Peyer's patch (tissue), 4 donors: ENCODE data around the gene ABCB9. TPM values are rescaled to one million over a fixed set of nuclear protein-coding genes. Genes with fewer than 3 reads are reported as not detected.

Experiments
- DNase-seq, 3 donors: peaks; one replicate each; pipeline ENCODE4 v3.0.0-alpha.2; 2017 to 2019
- H3K27ac ChIP-seq, 4 donors: fragments of 200-600 bp; sonication (generic); one replicate each; pipeline ENCODE4 v1.5.1; 2016 to 2019
- H3K27me3 ChIP-seq, 2 donors: fragments of 200-600 bp; sonication (generic); one replicate each; pipeline ENCODE4 v1.5.1; 2019
- H3K36me3 ChIP-seq, 3 donors: fragments of 200-600 bp; sonication (generic); one replicate each; pipeline ENCODE4 v1.5.1; 2016 to 2019
- H3K4me1 ChIP-seq, 4 donors: fragments of 200-600 bp; sonication (generic); one replicate each; pipeline ENCODE4 v1.5.1; 2016 to 2019
- H3K4me3 ChIP-seq, 4 donors: fragments of 200-600 bp; sonication (generic); 1 replicate in 3 of 4; 2 replicates in 1 of 4; pipeline ENCODE4 v1.5.1; 2016 to 2019; ENCODE audit warnings: mild to moderate bottlenecking in 1 of 4
- H3K9me3 ChIP-seq, 4 donors: fragments of 200-600 bp; sonication (generic); one replicate each; pipeline ENCODE4 v1.5.1; 2016 to 2019; ENCODE audit warnings: mild to moderate bottlenecking in 1 of 4
- POLR2A ChIP-seq, 2 donors: fragments of 450-650 bp; IDR thresholded peaks; one replicate each; pipeline ENCODE4 v1.5.1; 2017; ENCODE audit warnings: antibody characterized with exemption in 2 of 2, mild to moderate bottlenecking in 2 of 2, moderate library complexity in 2 of 2
- total RNA-seq, 4 donors: library from RNA; depleted of rRNA; stranded (reverse); fragments of >200 nt; gene quantifications; one replicate each; pipeline ENCODE4 v1.1.0, GENCODE V29; 2016
- TF ChIP-seq, protein P1 (sequence below), 6 experiments: fragments of 450-650 bp in 4 of 6; fragments of 200-600 bp in 2 of 6; sonication (generic) in 1 of 6; IDR thresholded peaks; one replicate each; pipeline ENCODE4 v1.5.1; 2017 to 2019; ENCODE audit warnings: antibody characterized with exemption in 6 of 6, mild to moderate bottlenecking in 3 of 6, moderate library complexity in 1 of 6

Gene ABCB9
- total RNA-seq, 4 donors from 2014 or later: 8.8 to 29.7 (median 17.4) TPM

DNA sequence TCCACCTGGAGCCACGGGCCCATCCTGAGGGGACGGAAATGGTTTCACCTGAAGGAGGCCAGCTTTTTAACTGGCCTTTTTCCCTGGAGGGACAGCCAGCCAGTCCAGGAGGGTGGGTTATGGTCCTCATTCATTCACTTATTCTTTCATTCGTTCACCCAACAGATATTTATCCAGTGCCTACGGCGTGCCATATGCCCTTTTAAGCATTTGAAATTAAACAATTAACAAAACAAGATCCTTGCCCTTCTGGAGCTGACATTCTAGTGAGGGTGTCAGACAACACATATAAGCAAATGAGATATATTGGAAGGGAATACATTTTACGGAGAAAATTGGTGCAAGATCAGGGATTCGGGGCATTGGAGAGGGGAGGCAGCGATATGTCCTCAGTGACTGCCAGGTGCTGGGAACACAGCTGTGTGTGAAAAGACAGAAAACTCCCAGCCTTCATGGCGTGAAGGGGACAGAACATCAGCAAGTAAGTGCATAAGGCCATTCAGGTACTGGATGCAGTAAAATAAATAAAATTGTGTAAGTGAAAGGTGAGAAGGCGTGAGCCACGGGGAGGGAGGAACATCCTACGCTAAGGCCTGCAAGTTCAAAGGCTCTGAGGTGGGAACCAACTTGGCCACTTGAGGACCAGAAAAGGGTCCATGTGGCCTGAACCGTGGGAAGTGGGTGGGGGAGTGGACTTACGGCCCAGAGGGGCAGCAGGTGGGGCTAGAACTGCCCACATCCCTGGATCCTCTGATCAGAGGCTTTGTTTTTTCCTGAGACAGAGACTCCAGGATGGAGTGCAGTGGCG is 684 bp upstream of the ABCB9 start:
- Histone ChIP-seq H3K9me3 (no peaks in the 10 kb centered on the region), H3K4me1 (peaks cover 5 to 37% (median 12%) of the 10 kb centered on the region in 4 donors), H3K36me3 (no peaks in the 10 kb centered on the region), H3K4me3 (peak overlapping the region in 2 of 4 donors; percentile 60 to 65), H3K27me3 (no peaks in the 10 kb centered on the region), H3K27ac (peak overlapping the region in 2 of 4 donors; percentile 58 to 71)
- no peak for TF ChIP-seq POLR2A (IDR thresholded peaks at IDR 0.05)
- TF ChIP-seq, protein P1, sequence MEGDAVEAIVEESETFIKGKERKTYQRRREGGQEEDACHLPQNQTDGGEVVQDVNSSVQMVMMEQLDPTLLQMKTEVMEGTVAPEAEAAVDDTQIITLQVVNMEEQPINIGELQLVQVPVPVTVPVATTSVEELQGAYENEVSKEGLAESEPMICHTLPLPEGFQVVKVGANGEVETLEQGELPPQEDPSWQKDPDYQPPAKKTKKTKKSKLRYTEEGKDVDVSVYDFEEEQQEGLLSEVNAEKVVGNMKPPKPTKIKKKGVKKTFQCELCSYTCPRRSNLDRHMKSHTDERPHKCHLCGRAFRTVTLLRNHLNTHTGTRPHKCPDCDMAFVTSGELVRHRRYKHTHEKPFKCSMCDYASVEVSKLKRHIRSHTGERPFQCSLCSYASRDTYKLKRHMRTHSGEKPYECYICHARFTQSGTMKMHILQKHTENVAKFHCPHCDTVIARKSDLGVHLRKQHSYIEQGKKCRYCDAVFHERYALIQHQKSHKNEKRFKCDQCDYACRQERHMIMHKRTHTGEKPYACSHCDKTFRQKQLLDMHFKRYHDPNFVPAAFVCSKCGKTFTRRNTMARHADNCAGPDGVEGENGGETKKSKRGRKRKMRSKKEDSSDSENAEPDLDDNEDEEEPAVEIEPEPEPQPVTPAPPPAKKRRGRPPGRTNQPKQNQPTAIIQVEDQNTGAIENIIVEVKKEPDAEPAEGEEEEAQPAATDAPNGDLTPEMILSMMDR (IDR thresholded peaks at IDR 0.05): no peak
- DNase-seq: no peak

DNA sequence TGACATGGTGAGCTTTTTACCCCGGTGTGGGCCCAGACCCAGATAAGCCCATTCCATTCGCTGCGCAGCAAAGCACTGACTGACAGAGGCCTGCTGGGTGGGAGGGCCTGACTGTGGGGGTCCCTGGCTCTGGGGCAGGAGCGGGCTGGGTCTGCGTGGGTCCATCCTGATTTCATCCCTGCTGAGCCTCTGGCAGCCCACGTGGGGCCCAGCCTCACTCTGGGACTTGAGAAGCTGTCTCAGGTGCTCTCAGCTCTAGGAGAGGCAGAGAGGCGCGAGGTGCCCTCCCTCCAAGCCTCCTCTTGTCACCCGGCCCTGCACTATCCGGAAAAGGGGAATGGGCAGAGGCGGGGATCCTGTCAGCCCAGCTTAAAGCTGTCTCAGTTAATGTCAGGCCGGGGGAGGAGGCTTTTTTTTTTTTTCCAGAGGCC is 927 bp downstream of the ABCB9 start:
- peak overlapping the region in 2 of 4 donors; percentile 39 to 71 for H3K27ac ChIP-seq
- peaks cover 6 to 47% (median 12%) of the 10 kb centered on the region in 4 donors for H3K4me1 ChIP-seq
- H3K9me3 ChIP-seq: no peaks in the 10 kb centered on the region
- DNase-seq: no peak
- no peaks in the 10 kb centered on the region for H3K36me3 ChIP-seq
- H3K4me3 ChIP-seq: peak overlapping the region in 1 of 4 donors; percentile 65
- no peak for TF ChIP-seq POLR2A (IDR thresholded peaks at IDR 0.05)
- TF ChIP-seq, protein P1 (IDR thresholded peaks at IDR 0.05): no peak
- H3K27me3 ChIP-seq: no peaks in the 10 kb centered on the region

DNA sequence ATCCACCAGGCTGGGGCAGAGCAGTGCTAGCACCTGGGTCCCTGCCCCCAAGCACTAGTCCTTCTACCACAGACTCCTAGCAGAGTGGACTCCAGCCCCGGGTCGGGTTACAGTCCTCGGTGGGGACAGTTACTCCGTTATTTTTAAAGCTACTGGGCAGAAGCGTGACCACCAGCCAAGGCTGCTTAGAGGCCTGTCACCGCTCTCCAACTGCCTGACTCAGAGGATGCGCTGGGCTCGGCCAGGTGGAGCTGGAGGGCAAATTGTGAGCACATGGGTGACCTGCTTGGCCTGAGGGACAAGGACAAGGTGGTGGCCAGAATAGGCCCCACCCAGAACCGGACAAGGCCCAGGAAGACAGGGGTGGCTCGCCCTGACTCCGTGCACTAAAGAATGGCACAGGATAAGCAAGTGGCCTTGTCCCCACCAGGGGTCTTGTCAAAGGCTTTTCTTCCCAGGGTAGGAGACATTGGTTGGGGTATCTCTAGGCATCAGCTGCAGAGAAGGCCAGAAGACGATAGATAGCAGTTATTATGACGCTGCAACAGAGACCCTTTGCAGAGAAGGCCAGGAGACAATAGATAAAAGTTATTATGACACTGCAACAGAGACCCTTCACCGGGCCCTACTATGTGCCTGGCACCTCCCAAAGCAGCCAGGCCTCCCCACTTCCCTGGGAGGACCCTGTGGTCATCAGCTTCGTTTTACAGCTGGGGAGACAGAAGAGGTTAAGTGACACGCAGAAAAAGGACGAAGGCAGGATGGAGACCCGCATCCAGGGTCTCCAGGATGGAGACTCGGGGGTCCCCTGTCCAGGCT is 1.6 kb downstream of the ABCB9 start:
- TF ChIP-seq, protein P1 (IDR thresholded peaks at IDR 0.05): no peak
- no peak for TF ChIP-seq POLR2A (IDR thresholded peaks at IDR 0.05)
- Histone ChIP-seq H3K27me3 (no peaks in the 10 kb centered on the region), H3K4me3 (no peak overlapping the region), H3K27ac (no peak overlapping the region), H3K9me3 (no peaks in the 10 kb centered on the region), H3K36me3 (peaks cover 0 to 6% (median 0%) of the 10 kb centered on the region in 3 donors), H3K4me1 (peaks cover 6 to 47% (median 12%) of the 10 kb centered on the region in 4 donors)
- DNase-seq: no peak

DNA sequence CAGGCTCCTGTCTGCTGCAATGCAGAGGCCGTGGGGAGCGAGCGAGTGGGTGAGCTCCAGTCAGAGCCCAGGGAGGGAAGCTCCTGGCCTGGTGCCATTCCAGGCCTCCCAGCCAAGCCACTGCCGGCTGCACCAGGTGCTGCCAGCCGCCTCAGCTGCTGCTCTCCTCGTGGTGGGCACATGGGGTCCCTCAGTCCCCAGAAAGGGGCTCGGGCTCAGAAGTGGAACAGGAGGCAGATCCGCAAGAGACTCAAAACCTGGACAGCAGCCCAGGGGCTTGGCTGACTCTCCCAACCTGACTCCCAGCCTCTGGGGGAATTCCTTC is 2.4 kb downstream of the ABCB9 start:
- peak in 1 of 3 donors; percentile 51 for DNase-seq
- no peak overlapping the region for H3K27ac ChIP-seq
- H3K36me3 ChIP-seq: peaks cover 0 to 12% (median 0%) of the 10 kb centered on the region in 3 donors
- no peak overlapping the region for H3K4me3 ChIP-seq
- TF ChIP-seq, protein P1 (IDR thresholded peaks at IDR 0.05): no peak
- TF ChIP-seq POLR2A (IDR thresholded peaks at IDR 0.05): no peak
- no peaks in the 10 kb centered on the region for H3K9me3 ChIP-seq
- peaks cover 6 to 47% (median 12%) of the 10 kb centered on the region in 4 donors for H3K4me1 ChIP-seq
- no peaks in the 10 kb centered on the region for H3K27me3 ChIP-seq

DNA sequence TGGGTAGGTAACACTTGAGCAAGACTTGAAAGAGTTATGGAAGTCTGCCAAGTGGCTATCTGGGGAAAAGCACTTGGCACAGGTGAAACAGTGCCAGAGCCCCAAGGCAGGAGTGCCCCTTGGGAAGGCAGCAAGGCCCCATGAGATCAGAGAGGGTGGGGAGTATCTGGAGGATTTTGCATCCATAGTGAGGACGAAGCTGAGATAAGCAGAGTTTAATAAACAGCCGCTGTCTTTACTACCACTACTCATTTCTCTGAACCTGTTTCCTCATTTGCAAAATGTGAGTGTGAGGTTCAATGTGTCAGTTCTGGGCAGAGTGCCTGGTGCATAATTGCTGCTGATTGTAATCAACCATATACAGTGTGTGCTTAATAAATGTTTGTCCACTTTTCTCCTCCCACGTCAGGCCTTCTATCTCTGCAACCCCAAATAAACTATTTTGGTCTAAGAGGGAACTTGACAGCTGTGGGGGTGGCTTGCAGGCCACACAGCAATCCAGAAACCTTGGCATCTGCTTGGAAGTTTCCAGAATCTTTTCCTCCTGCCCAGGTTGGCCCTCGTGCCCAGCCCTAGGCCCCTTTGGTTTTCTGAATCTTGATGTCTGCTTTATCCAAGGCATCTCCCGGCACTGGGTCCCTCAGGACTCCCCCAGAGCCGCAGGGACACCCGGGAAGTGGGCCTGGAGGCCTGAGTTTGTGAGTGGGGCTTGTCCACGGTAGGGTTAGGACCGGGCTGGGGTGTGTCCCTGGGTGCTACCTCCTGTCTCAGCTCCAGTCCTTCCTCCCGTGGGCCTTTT is 4.5 kb downstream of the ABCB9 start:
- H3K27me3 ChIP-seq: no peaks in the 10 kb centered on the region
- H3K4me1 ChIP-seq: peaks cover 6 to 45% (median 12%) of the 10 kb centered on the region in 4 donors
- peaks cover 0 to 12% (median 0%) of the 10 kb centered on the region in 3 donors for H3K36me3 ChIP-seq
- H3K4me3 ChIP-seq: no peak overlapping the region
- TF ChIP-seq, protein P1 (IDR thresholded peaks at IDR 0.05): no peak
- no peak for TF ChIP-seq POLR2A (IDR thresholded peaks at IDR 0.05)
- peak in 2 of 3 donors; percentile 57 to 83 for DNase-seq
- no peaks in the 10 kb centered on the region for H3K9me3 ChIP-seq
- H3K27ac ChIP-seq: peak overlapping the region in 3 of 4 donors; percentile 28 to 77 (median 65)
